ENCODE data around the gene ZSCAN10.

DNA sequence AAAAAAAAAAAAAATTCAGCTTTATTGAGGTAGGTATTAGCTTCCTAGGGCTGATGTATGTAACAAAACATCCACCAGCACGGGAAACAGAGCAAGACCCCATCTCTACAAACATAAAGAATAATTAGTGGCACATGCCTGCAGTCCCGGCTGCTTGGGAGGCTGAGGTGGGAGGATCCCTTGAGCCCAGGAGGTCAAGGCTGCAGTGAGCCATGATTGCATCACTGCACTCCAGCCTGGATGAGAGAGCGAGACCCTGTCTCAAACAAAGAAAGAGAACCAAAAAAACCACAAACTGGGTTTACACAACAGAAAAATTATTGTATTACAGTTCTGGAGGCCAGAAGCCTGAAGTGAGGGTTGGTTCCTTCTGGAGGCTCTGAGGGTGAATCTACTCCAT lies 56.7 kb downstream of the ZSCAN10 start:
- TF ChIP-seq CTCF (IDR thresholded peaks at IDR 0.05) (no peak), EP300 (IDR thresholded peaks at IDR 0.05) (no peak), POLR2A (IDR thresholded peaks at IDR 0.05) (no peak)
